Measurements from ENCODE around the gene NEAT1. TPM values are rescaled to one million over a fixed set of nuclear protein-coding genes. Genes with fewer than 3 reads are reported as not detected.

NEAT1 gene
- total and polyA plus RNA-seq, 2 of the 8 experiments (the other 6 are each of a cell fraction or from before 2014, with no cell fraction given): 2.4 to 10.7 TPM

- TF ChIP-seq CHD7 (IDR thresholded peaks at IDR 0.05; ENCODE audit: insufficient replicate concordance, low read length) (no peak), POLR2AphosphoS5 (IDR thresholded peaks at IDR 0.05; ENCODE audit: low read depth, low read length) (no peak), RNF2 (IDR thresholded peaks at IDR 0.05; ENCODE audit: borderline replicate concordance, low read depth, low read length, missing control alignments, poor library complexity, severe bottlenecking) (no peak), NRF1 (IDR thresholded peaks at IDR 0.05; ENCODE audit: low read depth, low read length) (no peak), JUND (IDR thresholded peaks at IDR 0.05; ENCODE audit: low read length) (no peak), MAFK (IDR thresholded peaks at IDR 0.05; ENCODE audit: low read depth, low read length) (no peak), BRCA1 (IDR thresholded peaks at IDR 0.05; ENCODE audit: low read depth, low read length) (no peak), TEAD4 (IDR thresholded peaks at IDR 0.05; ENCODE audit: low read depth, low read length) (no peak), HDAC2 (IDR thresholded peaks at IDR 0.05; ENCODE audit: borderline replicate concordance in 1 of 2, low read depth in 2 of 2, low read length in 2 of 2) (no peak)
Measured at GRCh38 chr11:65429068-65429681, 6.6 kb downstream of the NEAT1 start (continued).

All from H1 (cell line).